ENCODE data around the gene KAZN. TPM values are rescaled to one million over a fixed set of nuclear protein-coding genes. Genes with fewer than 3 reads are reported as not detected.
"Not testable (repeated sequence)": the region's sequence is repeated elsewhere in the genome, so short reads cannot be mapped to it uniquely, and the experiment has no call there.

KAZN gene
- polyA plus RNA-seq, 2 of the 4 experiments (the other 2 are of a cell fraction) = 1.3 to 1.9 TPM

- FAIRE-seq (no peak), DNase-seq (ENCODE audit: low read depth in 1 of 2, low spot score in 1 of 2) (no peak), ATAC-seq (no peak)
- Histone ChIP-seq H3K4me2 (no peak overlapping the region), H3K4me3 (no peak overlapping the region), H3K9me3 (no peaks in the 10 kb centered on the region), H3K4me1 (no peaks in the 10 kb centered on the region), H3K27ac (no peak overlapping the region)
- POLR2A ChIA-PET = no interaction called here
- TF ChIP-seq HOXB13 (CRISPR knock-in tag; IDR thresholded peaks at IDR 0.05; ENCODE audit: low read depth) = no peak
- no peak for TF ChIP-seq JUN (IDR thresholded peaks at IDR 0.05)
- 44% methylated on average over 2 of the region's 2 CpGs for WGBS (ENCODE audit: missing lambda C conversion rate)
- CTCF ChIA-PET = no interaction called here
Observed at GRCh38 chr1:14576155-14576554, 22.3 kb upstream of the KAZN start.

GRCh38 chr1:14577261-14577660, 21.2 kb upstream of the KAZN start:
- no peaks in the 10 kb centered on the region for H3K4me1 ChIP-seq
- H3K4me3 ChIP-seq = no peak overlapping the region
- 41% methylated on average over 3 of the region's 3 CpGs for WGBS (ENCODE audit: missing lambda C conversion rate)
- no peak for TF ChIP-seq HOXA7 (CRISPR knock-in tag; IDR thresholded peaks at IDR 0.05)
- no peak for TF ChIP-seq HDAC2 (IDR thresholded peaks at IDR 0.05)
- TF ChIP-seq CBX8 (IDR thresholded peaks at IDR 0.05) = no peak
- TF ChIP-seq FOXS1 (CRISPR knock-in tag; IDR thresholded peaks at IDR 0.05) = no peak
- no peak for TF ChIP-seq POLR2A (IDR thresholded peaks at IDR 0.05; ENCODE audit: low read length)
- TF ChIP-seq ZC3H11A (IDR thresholded peaks at IDR 0.05) = no peak
- TF ChIP-seq PHF8 (IDR thresholded peaks at IDR 0.05; ENCODE audit: borderline replicate concordance, low read depth) = no peak
- no peak for TF ChIP-seq BCL3 (IDR thresholded peaks at IDR 0.05)
- TF ChIP-seq, protein P1, sequence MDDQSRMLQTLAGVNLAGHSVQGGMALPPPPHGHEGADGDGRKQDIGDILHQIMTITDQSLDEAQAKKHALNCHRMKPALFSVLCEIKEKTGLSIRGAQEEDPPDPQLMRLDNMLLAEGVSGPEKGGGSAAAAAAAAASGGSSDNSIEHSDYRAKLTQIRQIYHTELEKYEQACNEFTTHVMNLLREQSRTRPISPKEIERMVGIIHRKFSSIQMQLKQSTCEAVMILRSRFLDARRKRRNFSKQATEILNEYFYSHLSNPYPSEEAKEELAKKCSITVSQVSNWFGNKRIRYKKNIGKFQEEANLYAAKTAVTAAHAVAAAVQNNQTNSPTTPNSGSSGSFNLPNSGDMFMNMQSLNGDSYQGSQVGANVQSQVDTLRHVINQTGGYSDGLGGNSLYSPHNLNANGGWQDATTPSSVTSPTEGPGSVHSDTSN (IDR thresholded peaks at IDR 0.05) = no peak
- no peak for TF ChIP-seq E2F6 (IDR thresholded peaks at IDR 0.05; ENCODE audit: borderline replicate concordance, low read depth)
- no peak for TF ChIP-seq HOXB13 (CRISPR knock-in tag; IDR thresholded peaks at IDR 0.05; ENCODE audit: low read depth)
- TF ChIP-seq CEBPB (IDR thresholded peaks at IDR 0.05) = no peak
- no peak for TF ChIP-seq FOSB (CRISPR knock-in tag; IDR thresholded peaks at IDR 0.05)
- TF ChIP-seq RCOR1 (IDR thresholded peaks at IDR 0.05; ENCODE audit: low read depth, low read length) = no peak
- ATAC-seq (no peak), FAIRE-seq (no peak), DNase-seq (ENCODE audit: low read depth in 1 of 2, low spot score in 1 of 2) (no peak)
- CTCF ChIA-PET = interaction anchor here (1.2 kb wide), 1 partner anchor 20 kb away, joined by 3 read pairs; no protein-coding TSS in a partner anchor
- H3K27ac ChIP-seq = no peak overlapping the region
- H3K9me3 ChIP-seq = no peaks in the 10 kb centered on the region
- POLR2A ChIA-PET = no interaction called here
- H3K4me2 ChIP-seq = no peak overlapping the region

- CTCF ChIA-PET = no interaction called here
- H3K9me3 ChIP-seq = no peaks in the 10 kb centered on the region
- no peaks in the 10 kb centered on the region for H3K4me1 ChIP-seq
- no peak for TF ChIP-seq EHF (CRISPR knock-in tag; IDR thresholded peaks at IDR 0.05)
- TF ChIP-seq FOSB (CRISPR knock-in tag; IDR thresholded peaks at IDR 0.05) = no peak
- no peak for TF ChIP-seq TP53 (CRISPR knock-in tag; IDR thresholded peaks at IDR 0.05)
- TF ChIP-seq CHD4 (IDR thresholded peaks at IDR 0.05; ENCODE audit: borderline replicate concordance) = no peak
- TF ChIP-seq HDAC2 (IDR thresholded peaks at IDR 0.05) = no peak
- H3K27ac ChIP-seq = no peak overlapping the region
- FAIRE-seq (no peak), DNase-seq (ENCODE audit: low read depth in 1 of 2, low spot score in 1 of 2) (no peak), ATAC-seq (no peak)
- WGBS (ENCODE audit: missing lambda C conversion rate) = 39% methylated on average over 3 of the region's 3 CpGs
- POLR2A ChIA-PET = no interaction called here
- no peak overlapping the region for H3K4me2 ChIP-seq
- no peak overlapping the region for H3K4me3 ChIP-seq
Observed at GRCh38 chr1:14578156-14578555, 20.3 kb upstream of the KAZN start.

GRCh38 chr1:14580295-14580694, 18.2 kb upstream of the KAZN start:
- POLR2A ChIA-PET; CTCF ChIA-PET; H3K27ac ChIP-seq; H3K4me3 ChIP-seq; H3K4me2 ChIP-seq; DNase-seq (ENCODE audit: low read depth in 1 of 2, low spot score in 1 of 2); FAIRE-seq; ATAC-seq; H3K4me1 ChIP-seq; H3K9me3 ChIP-seq: not testable (repeated sequence)
- TF ChIP-seq ZC3H11A (IDR thresholded peaks at IDR 0.05) = peak; percentile 17; the same call in 1 of the 2 replicates
- 72% methylated on average over 12 of the region's 12 CpGs for WGBS (ENCODE audit: missing lambda C conversion rate)

All from A549 (cell line).